HUDEP-2 (cell line): ENCODE data around the gene SLC47A2.
A peak's percentile ranks its signal among the peaks of the same experiment; 100 is the strongest.
"Not testable (repeated sequence)": the region's sequence is repeated elsewhere in the genome, so short reads cannot be mapped to it uniquely, and the experiment has no call there.

Experiments
- DNase-seq, 76 experiments: peaks; one replicate each; lab custom pipeline; 2025; ENCODE audit not compliant: unreplicated experiment in 76 of 76; lab: John Stamatoyannopoulos, UW

SLC47A2 gene

GRCh38 chr17:19712436-19713004, 3.9 kb downstream of the SLC47A2 start:
- no peak for DNase-seq

GRCh38 chr17:19709841-19710240, 6.5 kb downstream of the SLC47A2 start:
- DNase-seq = no peak

DNA sequence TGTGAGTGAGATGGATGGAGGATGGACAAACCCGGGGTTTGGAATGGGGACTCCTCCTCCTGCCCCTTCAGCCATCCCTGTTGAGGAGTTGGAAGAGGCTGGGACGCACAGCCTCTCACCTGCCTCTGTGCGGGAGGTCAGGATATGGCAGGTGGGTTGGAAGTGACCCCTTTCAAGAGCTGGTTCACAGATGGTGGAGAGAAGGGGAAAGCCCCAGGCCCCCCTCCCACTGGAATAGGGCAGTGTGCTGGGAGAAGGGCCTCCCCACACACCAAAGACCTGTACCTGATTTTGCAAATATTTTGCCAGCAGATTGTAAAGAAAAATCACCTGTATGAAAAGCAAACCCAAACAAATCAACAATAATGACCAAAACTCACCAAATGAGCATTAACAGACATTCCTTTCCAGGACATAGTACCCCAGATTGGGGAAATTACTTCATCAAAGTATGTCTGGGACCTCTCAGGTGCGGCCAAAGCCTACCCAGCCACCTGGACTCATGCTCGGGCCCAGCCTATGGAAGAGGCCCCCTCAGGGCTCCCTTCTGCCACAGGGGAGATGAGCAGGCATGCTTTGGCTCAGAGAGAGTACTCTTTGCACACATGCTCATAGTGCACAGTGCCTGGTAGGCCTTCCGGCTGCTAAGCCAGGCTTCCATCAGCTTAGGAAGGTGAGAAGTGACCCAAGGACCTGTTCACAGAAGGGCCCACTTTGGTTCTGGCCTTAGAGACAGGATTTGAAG, 7.8 kb downstream of the SLC47A2 start:
- DNase-seq = no peak

- DNase-seq = no peak
These were observed 8.6 kb downstream of the SLC47A2 start for GRCh38 chr17:19707728-19708221.

GRCh38 chr17:19706791-19707727, 9.3 kb downstream of the SLC47A2 start:
- DNase-seq = no peak

DNA sequence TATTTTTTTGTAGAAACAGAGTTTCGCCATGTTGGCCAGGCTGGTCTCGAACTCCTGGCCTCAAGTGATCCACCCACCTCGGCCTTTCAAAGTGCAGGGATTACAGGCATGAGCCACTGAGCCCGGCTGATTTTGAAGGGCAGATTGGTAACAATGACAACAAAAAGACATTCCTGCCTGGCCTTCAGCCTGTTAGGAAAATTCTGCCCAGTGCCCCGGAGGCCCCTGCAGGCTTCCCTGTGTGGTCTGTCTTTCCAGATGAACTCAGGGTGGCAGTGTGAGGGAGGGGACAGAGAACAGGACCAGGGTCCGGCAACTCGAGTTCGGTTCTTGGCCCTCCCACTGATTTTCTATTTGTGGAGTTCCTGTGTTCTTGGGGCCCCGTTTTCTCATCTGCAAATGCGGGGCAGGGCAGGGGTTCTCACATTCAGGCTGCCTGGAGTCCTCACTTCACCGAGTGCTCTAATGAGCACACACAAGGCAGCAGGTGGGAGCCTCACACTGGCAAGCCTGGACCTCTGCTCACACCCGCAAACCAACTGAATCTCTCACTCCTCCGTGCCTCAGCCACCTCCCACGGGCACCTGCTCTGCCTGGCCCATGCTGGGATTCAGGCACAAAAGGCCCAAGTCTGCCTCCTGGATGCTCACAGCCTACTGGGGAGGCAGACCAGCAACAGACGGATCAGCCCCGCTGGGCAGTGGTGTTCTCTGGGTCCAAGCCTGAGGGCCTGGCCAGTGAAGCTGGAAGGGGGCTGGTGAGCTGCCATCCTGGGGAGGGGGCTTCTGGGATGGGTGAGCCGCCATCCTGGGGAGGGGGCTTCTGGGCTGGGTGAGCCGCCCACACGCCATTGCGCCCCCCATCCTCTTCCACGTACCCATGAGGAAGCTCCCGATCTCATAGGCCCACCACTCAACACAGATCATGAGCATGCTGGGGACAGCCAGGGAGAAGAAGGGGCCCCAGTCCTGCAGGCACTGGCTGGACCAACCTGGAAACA, 10.3 kb downstream of the SLC47A2 start:
- no peak for DNase-seq

DNA sequence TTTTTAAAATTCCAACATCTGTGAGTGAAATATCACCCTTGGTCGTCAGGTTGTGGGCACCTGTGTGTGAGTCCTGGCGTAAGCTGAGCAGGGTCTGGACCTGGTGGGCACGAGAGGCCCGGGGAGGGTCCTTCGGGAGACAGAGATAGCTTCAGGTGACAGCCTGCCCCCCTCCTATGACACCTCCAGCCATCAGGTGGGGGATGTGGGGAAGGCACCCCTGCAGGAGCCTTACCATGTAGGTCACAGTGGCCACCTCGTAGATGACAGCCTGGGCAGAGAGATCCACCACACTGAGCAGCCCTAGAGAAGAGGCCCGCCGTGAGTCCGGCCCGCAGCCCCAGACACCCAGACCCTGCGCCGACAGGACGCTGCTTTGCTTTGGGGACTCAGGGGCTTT, 11.2 kb downstream of the SLC47A2 start:
- no peak for DNase-seq

GRCh38 chr17:19703828-19704613, 12.4 kb downstream of the SLC47A2 start:
- DNase-seq = peak in 4 of 76 experiments; percentile 5 to 20 (median 12)

DNA sequence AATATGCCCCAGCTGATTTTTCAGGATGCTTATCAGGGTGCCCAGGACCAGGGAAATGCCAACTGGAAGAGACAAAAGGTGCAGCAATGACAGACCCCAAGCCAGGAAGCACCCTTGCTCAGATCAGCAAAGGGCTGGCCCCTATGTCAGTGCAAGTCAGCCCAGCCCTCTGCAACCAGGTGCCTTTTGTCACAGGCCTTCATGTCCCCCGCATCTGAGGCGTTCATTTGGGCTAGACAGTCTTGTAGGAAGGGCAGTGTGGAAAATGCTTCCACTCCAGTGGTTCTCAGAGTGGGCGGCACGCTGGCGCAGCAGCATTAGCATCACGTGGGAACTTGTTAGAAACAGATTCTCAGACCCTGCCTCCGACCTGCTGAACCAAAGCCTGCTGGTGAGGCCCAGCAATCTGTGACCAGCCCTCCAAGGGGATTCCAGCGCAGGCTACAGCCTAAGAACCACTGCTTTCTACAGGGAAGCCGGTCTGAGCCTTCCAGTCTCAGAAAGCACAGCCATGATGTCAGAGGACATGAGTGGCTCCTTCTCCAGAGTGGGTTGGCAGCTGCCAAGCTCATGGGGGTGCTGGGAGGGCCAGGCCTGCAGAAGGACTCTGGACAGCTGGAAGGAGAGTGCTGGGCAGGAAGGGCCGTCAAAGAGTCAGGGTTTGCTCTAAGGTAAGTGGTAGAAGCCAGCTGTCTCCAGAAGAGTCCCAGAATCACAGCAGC, 13.1 kb downstream of the SLC47A2 start:
- peak in 1 of 76 experiments; percentile 4 for DNase-seq

DNA sequence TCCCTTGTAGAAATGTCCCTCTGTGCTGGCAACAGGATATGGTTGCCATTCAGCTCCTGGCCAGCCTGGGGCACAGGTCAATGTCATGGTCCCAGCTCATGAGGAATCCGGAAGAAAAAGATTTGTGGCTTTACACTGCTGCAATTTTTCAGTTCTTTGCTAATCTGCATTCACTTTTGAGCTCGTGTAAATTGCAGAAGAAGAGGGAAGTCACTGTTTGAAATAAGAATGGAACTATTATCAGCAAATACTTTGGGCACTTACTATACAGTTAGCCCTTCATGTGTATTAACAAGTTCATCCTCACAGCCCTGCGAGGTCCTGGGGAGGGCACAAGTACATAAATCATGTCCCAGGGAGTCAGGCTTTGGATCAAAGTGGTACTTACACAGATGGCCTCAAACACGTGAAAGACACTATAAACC, 14.2 kb downstream of the SLC47A2 start:
- DNase-seq = no peak

DNA sequence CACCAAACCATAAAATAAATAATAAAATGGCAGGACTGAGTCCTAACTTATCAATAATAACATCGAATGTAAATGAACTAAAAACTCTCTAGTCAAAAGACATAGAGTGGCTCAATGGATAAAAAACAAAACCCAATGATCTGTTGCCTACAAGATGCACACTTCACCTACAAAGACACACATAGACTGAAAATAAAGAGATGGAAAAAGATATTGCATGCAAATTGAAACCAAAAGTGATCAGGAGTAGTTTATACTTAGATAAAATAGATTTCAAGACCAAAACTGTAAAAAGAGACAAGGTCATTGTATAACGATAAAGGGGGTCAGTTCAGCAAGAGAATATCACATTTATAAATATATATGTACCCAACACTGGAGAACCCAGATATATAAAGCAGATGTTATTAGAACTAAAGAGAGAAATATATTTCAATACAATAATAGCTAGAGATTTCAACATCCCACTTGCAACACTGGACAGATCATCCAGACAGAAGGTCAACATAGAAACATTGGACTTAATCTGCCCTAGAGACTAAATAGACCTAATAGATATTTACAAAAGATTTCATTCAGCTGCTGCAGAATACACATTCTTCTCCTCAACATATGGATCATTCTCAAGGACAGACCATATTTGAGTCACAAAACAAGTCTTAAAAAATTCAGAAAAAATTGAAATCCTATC, 29.8 kb downstream of the SLC47A2 start:
- no peak for DNase-seq

DNA sequence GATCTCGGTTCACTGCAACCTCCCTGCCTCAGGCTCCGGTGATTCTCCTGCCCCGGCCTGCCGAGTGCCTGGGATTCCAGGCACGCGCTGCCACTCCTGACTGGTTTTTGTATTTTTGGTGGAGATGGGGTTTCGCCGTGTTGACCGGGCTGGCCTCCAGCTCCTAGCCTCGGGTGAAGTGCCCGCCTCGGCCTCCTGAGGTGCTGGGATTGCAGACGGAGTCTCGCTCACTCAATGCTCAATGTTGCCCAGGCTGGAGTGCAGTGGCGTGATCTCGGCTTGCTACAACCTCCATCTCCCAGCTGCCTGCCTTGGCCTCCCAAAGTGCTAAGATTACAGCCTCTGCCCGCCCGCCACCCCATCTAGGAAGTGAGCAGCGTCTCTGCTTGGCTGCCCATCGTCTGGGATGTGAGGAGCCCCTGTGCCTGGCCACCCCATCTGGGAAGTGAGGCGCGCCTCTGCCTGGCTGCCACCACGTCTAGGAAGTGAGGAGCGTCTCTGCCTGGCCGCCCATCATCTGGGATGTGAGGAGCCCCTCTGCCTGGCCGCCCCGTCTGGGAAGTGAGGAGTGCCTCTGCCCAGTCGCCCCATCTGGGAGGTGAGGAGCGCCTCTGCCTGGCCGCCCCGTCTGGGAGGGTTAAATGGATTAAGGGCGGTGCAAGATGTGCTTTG, 31.3 kb downstream of the SLC47A2 start:
- DNase-seq = not testable (repeated sequence)

DNA sequence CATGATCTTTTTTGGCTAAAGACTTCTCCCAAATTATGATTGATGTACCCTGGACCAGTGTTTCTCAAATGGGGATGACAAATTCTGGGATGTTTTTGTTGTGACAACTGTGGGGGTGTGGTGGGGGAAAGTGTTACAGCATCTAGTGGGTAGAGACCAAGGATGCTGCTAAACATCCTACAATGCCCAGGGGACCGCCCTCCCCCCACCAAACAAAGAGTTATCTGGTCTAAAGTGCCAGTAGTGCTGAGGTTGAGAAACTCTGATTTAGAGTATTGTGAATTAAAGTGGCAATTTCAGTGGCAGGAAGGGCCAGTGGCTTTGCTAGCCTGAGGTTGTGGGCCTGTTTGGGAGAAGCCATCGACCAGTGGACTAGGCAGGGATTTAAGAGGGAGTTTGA, 33.3 kb downstream of the SLC47A2 start:
- no peak for DNase-seq

GRCh38 chr17:19678581-19679453, 37.6 kb downstream of the SLC47A2 start:
- peak in 2 of 76 experiments; percentile 6 to 7 for DNase-seq

DNA sequence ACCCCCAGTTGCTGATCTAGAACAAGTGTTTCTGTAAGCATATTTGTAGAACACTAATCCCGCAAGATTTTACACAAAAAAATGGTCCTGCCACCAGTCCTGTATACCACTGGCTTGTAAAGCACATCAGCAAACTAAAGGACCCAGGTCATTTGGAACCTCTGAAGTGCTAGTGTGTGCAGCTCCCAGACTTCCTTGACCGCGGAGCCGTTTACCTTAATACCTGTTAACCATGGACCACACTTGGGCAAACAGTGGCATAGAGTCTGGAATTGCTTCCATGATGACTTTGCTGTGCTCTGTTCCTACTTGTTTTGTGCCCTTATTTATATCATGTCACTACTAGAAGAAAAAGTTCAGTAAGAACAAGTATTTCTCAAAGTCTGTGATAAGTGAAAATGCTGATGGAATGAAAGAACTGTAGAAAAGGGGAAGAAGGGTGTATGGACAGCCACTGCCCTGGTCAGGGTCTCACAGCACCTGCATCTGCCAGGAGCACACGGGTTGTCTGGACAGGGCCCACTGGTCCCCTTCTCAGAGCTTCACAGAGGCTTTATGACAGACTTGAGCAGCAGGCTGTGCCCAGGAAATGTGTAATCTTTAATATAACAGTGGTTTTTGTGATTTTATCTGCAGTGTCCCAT, 38.5 kb downstream of the SLC47A2 start:
- no peak for DNase-seq

DNA sequence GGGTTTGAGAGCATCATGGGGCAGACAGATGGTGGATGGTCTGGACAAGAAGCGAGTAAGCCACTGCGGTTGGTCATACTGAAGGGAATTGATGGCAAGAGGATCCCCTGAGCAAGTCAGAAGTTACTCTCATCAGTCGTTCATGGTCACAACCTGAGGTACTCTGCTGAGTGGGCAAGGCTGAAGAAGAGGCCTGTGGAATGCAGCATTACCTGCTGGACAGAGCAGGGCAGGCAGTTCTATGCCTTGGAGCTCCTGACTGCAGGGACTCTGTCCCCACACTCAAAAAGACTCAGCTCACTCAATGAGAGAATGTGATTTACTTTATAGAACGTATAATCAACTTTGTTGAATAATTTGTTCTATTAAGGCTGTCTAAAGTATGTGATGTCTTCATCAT, 39.5 kb downstream of the SLC47A2 start:
- no peak for DNase-seq
